ENCODE measurements around the gene TMEM156.
"Not testable (repeated sequence)": the region's sequence is repeated elsewhere in the genome, so short reads cannot be mapped to it uniquely, and the experiment has no call there.

TMEM156 gene

GRCh38 chr4:39043861-39044363 lies 11.7 kb upstream of the TMEM156 start:
- no peak for DNase-seq (ENCODE audit: low read depth in 2 of 2, low spot score in 1 of 2)

- DNase-seq (ENCODE audit: low read depth in 2 of 2, low spot score in 1 of 2), result no peak
These were observed 11.1 kb upstream of the TMEM156 start for GRCh38 chr4:39043058-39043860.

- DNase-seq (ENCODE audit: low read depth in 2 of 2, low spot score in 1 of 2), result no peak
These were observed 10.2 kb upstream of the TMEM156 start for GRCh38 chr4:39042366-39042765.

- no peak for DNase-seq (ENCODE audit: low read depth in 2 of 2, low spot score in 1 of 2)
These were observed 6.9 kb upstream of the TMEM156 start for GRCh38 chr4:39039108-39039507.

GRCh38 chr4:39037941-39038340 lies 5.7 kb upstream of the TMEM156 start:
- no peak for DNase-seq (ENCODE audit: low read depth in 2 of 2, low spot score in 1 of 2)

GRCh38 chr4:39037491-39037825 lies 5.2 kb upstream of the TMEM156 start:
- no peak for DNase-seq (ENCODE audit: low read depth in 2 of 2, low spot score in 1 of 2)

GRCh38 chr4:39036172-39036571 lies 4.0 kb upstream of the TMEM156 start:
- no peak for DNase-seq (ENCODE audit: low read depth in 2 of 2, low spot score in 1 of 2)

- DNase-seq (ENCODE audit: low read depth in 2 of 2, low spot score in 1 of 2), result not testable (repeated sequence)
These were observed 604 bp downstream of the TMEM156 start for GRCh38 chr4:39031590-39032020.

- DNase-seq (ENCODE audit: low read depth in 2 of 2, low spot score in 1 of 2), result no peak
These were observed 1.5 kb downstream of the TMEM156 start for GRCh38 chr4:39030725-39031124.

GRCh38 chr4:39029752-39030694 lies 2.2 kb downstream of the TMEM156 start:
- no peak for DNase-seq (ENCODE audit: low read depth in 2 of 2, low spot score in 1 of 2)

GRCh38 chr4:39026096-39026495 lies 6.1 kb downstream of the TMEM156 start:
- DNase-seq (ENCODE audit: low read depth in 2 of 2, low spot score in 1 of 2), result no peak

GRCh38 chr4:39025552-39026085 lies 6.6 kb downstream of the TMEM156 start:
- no peak for DNase-seq (ENCODE audit: low read depth in 2 of 2, low spot score in 1 of 2)

GRCh38 chr4:39024311-39024865 lies 7.8 kb downstream of the TMEM156 start:
- no peak for DNase-seq (ENCODE audit: low read depth in 2 of 2, low spot score in 1 of 2)

GRCh38 chr4:39023059-39023458 lies 9.2 kb downstream of the TMEM156 start:
- DNase-seq (ENCODE audit: low read depth in 2 of 2, low spot score in 1 of 2), result no peak

GRCh38 chr4:39022241-39022640 lies 10.0 kb downstream of the TMEM156 start:
- no peak for DNase-seq (ENCODE audit: low read depth in 2 of 2, low spot score in 1 of 2)

GRCh38 chr4:39021631-39022030 lies 10.6 kb downstream of the TMEM156 start:
- DNase-seq (ENCODE audit: low read depth in 2 of 2, low spot score in 1 of 2), result no peak

- no peak for DNase-seq (ENCODE audit: low read depth in 2 of 2, low spot score in 1 of 2)
These were observed 12.1 kb downstream of the TMEM156 start for GRCh38 chr4:39020130-39020529.

- no peak for DNase-seq (ENCODE audit: low read depth in 2 of 2, low spot score in 1 of 2)
These were observed 18.2 kb downstream of the TMEM156 start for GRCh38 chr4:39014028-39014427.

- no peak for DNase-seq (ENCODE audit: low read depth in 2 of 2, low spot score in 1 of 2)
These were observed 27.5 kb downstream of the TMEM156 start for GRCh38 chr4:39004758-39005157.

- not testable (repeated sequence) for DNase-seq (ENCODE audit: low read depth in 2 of 2, low spot score in 1 of 2)
These were observed 30.2 kb downstream of the TMEM156 start for GRCh38 chr4:39002058-39002457.

GRCh38 chr4:38995660-38996005 lies 36.6 kb downstream of the TMEM156 start:
- DNase-seq (ENCODE audit: low read depth in 2 of 2, low spot score in 1 of 2), result no peak
